NT2/D1 (cell line): ENCODE measurements around the gene AGMO.

Experiments
- DNase-seq: peaks from one replicate; pipeline ENCODE4 v3.0.0-alpha.2; 2011; ENCODE audit warnings: low read depth, low spot score
- H3K27me3 ChIP-seq: 2 replicates; pipeline ENCODE4 v1.6.0; 2011; ENCODE audit warnings: mild to moderate bottlenecking; ENCODE audit not compliant: insufficient read length, insufficient read depth
- H3K36me3 ChIP-seq: 2 replicates; pipeline ENCODE4 v1.6.1; 2011; ENCODE audit warnings: mild to moderate bottlenecking, low read length, mixed read lengths; ENCODE audit not compliant: insufficient read depth, insufficient read length
- H3K4me1 ChIP-seq: 2 replicates; pipeline ENCODE4 v1.5.1; 2011; ENCODE audit not compliant: insufficient read depth, insufficient read length
- H3K4me3 ChIP-seq: 2 replicates; pipeline ENCODE4 v1.5.1; 2011; ENCODE audit warnings: low read depth; ENCODE audit not compliant: insufficient read length
- H3K9ac ChIP-seq: 2 replicates; pipeline ENCODE4 v1.6.0; 2011; ENCODE audit warnings: low read depth; ENCODE audit not compliant: insufficient read length
- H3K9me3 ChIP-seq: 2 replicates; pipeline ENCODE4 v1.5.1; 2011; ENCODE audit warnings: mild to moderate bottlenecking, low read length; ENCODE audit not compliant: insufficient read depth
- SUZ12 ChIP-seq: IDR thresholded peaks from 2 replicates; pipeline ENCODE4 v1.6.1; 2011; ENCODE audit not compliant: insufficient read length, insufficient read depth; ENCODE audit errors: extremely low read depth
- YY1 ChIP-seq: IDR thresholded peaks from 2 replicates; pipeline ENCODE4 v1.6.1; 2011; ENCODE audit not compliant: insufficient read length, insufficient read depth
- ZNF274 ChIP-seq: IDR thresholded peaks from 2 replicates; pipeline ENCODE4 v1.6.1; 2011; ENCODE audit warnings: mild to moderate bottlenecking, low read depth, low read length

The AGMO gene

DNA sequence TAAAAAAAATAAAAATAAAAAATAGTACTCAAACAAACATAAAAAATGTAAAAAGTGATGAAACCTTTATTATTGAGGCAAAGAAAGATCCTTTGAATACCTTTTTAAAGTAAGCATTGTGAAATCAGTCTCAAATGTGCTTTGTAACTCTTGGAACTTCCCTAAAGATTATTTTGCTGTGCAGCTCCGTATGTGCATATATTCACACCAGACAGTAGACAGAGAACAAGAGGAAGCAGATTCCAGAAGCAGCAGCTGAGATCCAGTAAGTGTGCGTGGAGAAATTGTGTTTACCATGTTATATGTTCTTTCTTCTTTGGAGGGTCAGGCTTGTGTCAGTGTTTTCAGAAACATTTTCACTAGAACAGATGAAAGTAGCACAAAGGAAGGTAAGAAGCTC lies 324.9 kb downstream of the AGMO start:
- no peak for DNase-seq
- TF ChIP-seq SUZ12 (no peak), ZNF274 (no peak), YY1 (no peak)
- Histone ChIP-seq H3K9ac (no peak overlapping the region), H3K27me3 (no peaks in the 10 kb centered on the region), H3K4me3 (no peak overlapping the region), H3K36me3 (no peaks in the 10 kb centered on the region), H3K9me3 (no peaks in the 10 kb centered on the region), H3K4me1 (no peaks in the 10 kb centered on the region)

DNA sequence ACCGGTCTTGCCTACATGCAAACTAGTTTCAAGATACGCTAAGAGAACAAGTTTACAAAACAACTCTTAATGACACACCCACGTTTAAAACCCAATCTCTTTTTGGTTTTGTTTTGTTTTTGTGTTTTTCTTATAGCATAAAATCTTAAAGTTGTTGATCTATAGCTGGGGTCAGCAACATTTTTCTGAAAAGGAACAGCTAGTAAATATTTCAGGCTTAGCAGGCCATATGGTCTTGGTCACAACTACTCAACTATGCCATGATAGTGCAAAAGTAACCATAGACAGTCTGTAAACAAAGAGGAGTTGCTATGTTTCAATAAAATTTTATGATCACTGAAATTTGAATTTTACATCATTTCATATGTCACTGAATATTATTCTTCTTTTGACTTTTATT lies 327.4 kb downstream of the AGMO start:
- Histone ChIP-seq H3K36me3 (no peaks in the 10 kb centered on the region), H3K4me1 (no peaks in the 10 kb centered on the region), H3K9me3 (no peaks in the 10 kb centered on the region), H3K9ac (no peak overlapping the region), H3K4me3 (no peak overlapping the region), H3K27me3 (no peaks in the 10 kb centered on the region)
- DNase-seq: no peak
- TF ChIP-seq YY1: no peak
- TF ChIP-seq ZNF274: no peak
- no peak for TF ChIP-seq SUZ12

DNA sequence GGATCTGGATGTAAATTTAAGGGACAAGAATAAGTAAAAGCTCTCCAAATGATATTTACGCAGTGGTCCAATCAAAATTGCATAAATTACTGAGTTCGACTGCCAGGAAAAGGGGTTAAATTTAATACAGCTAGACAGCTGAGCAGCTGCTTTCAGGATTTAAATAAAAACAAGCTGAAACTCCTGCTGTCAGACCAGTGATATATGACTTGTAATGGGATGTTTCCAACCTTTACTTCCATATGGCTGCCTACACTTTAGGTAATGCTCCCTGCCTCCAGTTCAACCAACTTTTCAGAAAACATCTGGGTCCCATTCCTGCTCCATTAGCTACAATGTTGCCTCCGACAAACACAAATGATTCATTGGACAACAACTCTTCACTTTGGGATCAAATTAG lies 333.0 kb downstream of the AGMO start:
- TF ChIP-seq SUZ12: no peak
- TF ChIP-seq ZNF274: no peak
- no peak for TF ChIP-seq YY1
- Histone ChIP-seq H3K9me3 (no peaks in the 10 kb centered on the region), H3K4me3 (no peak overlapping the region), H3K9ac (no peak overlapping the region), H3K36me3 (no peaks in the 10 kb centered on the region), H3K4me1 (no peaks in the 10 kb centered on the region), H3K27me3 (no peaks in the 10 kb centered on the region)
- no peak for DNase-seq

DNA sequence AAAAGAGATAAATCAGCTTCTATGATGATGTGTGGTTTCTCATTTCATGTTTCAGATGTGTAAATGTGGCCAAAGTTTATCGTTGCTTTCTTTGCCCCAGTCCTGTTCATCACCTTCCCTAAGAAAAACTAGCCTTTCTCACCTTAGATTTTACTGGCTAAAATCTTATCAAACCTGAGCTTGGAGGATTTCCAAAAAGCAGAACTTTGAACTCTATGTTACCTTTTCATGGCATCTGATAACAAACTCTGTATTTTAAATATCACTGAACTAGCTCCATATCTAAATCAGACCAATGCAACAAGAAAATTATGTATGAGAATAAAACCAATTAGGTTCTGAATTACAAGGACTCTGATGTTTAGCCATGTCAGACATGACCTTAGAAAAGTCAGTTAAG lies 335.8 kb downstream of the AGMO start:
- Histone ChIP-seq H3K9me3 (no peaks in the 10 kb centered on the region), H3K36me3 (no peaks in the 10 kb centered on the region)
- TF ChIP-seq YY1 (no peak), SUZ12 (no peak), ZNF274 (no peak)

DNA sequence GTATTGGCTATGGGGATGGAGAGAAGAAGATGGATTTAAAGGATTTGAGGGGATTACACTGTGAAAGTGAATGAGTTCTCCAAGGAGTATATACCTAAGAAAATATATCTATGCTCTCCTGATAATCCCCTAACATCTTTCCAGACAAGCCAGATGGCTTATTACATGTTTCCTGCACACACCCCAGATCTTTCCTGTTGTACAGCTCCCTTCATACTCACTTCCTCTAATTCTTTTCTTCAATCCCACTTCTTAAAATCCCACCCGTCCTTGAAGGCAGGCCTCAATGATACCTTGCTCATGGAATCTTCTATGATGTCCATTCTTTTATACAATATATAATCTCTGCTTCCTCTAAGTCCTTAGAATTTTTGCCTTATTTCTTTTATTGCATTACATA lies 342.1 kb downstream of the AGMO start:
- Histone ChIP-seq H3K9me3 (no peaks in the 10 kb centered on the region), H3K36me3 (no peaks in the 10 kb centered on the region), H3K9ac (no peak overlapping the region), H3K4me3 (no peak overlapping the region), H3K4me1 (no peaks in the 10 kb centered on the region), H3K27me3 (no peaks in the 10 kb centered on the region)
- TF ChIP-seq ZNF274: no peak
- no peak for TF ChIP-seq SUZ12
- no peak for TF ChIP-seq YY1
- DNase-seq: no peak

More for the DNA sequence above, 335.8 kb downstream of the AGMO start:
- H3K27me3 ChIP-seq: no peaks in the 10 kb centered on the region
- no peaks in the 10 kb centered on the region for H3K4me1 ChIP-seq
- no peak overlapping the region for H3K4me3 ChIP-seq
- DNase-seq: no peak
- no peak overlapping the region for H3K9ac ChIP-seq

DNA sequence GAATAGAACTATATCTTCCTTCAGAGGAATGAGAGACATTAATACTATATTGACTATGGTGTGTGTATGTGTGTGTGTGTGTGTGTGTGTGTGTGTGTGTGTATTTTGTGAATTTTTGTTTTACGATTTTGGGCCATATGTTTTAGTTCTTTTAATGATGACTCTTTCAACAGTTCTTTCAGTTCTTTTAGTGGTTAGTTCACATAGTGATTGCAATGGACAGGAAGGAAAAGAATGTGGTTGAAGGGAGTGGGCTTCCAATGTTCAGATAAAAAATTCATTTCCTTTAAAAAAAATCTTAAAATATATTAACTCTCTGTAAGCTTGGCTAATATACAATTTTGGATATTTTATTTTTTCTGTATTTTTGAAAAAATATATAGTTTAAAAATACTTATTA lies 343.6 kb downstream of the AGMO start:
- Histone ChIP-seq H3K4me1 (no peaks in the 10 kb centered on the region), H3K27me3 (no peaks in the 10 kb centered on the region), H3K36me3 (no peaks in the 10 kb centered on the region), H3K9ac (no peak overlapping the region), H3K9me3 (no peaks in the 10 kb centered on the region), H3K4me3 (no peak overlapping the region)
- TF ChIP-seq SUZ12 (no peak), YY1 (no peak), ZNF274 (no peak)
- DNase-seq: no peak

DNA sequence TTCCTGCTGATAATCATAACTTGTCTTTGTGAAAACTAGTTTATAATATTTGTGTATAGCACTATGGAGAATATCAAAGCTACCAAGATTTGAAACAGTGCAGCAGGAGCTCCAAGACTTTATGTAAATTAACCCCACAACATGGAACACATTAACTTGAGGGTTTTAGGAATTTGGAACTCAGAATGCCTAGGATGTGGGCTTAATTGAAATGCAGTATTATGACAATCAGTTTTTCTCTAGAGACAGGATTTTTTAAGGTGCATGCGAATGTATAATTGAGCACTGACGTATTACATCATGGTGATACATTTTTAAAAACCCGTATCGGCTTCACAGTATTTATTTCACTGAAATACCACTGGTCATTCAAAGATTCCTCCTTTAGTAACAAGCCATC lies 346.2 kb downstream of the AGMO start:
- no peak for DNase-seq
- Histone ChIP-seq H3K9ac (no peak overlapping the region), H3K36me3 (no peaks in the 10 kb centered on the region), H3K4me1 (no peaks in the 10 kb centered on the region), H3K4me3 (no peak overlapping the region), H3K9me3 (no peaks in the 10 kb centered on the region), H3K27me3 (no peaks in the 10 kb centered on the region)
- TF ChIP-seq YY1 (no peak), ZNF274 (no peak), SUZ12 (no peak)

DNA sequence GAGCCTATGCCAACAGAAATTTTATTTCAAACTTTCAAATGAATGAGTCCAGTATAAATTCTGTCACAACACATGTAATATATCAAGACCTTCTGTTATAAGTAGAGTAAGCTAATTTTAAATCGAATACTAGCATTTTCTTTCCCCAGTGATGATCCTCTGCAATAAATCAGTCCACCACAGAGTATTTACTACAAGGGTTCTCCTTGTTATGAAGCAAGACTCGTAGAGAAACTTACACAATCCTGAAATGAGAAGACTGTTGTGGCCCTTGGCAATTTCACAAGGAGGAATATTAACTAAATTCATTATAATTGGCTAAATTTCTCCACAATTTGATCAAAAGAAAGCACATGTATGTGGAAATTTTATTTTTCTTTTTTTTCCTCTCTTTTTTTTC lies 346.8 kb downstream of the AGMO start:
- no peaks in the 10 kb centered on the region for H3K9me3 ChIP-seq
- no peak overlapping the region for H3K4me3 ChIP-seq
- TF ChIP-seq ZNF274 (no peak), YY1 (no peak), SUZ12 (no peak)
- no peaks in the 10 kb centered on the region for H3K27me3 ChIP-seq
- no peaks in the 10 kb centered on the region for H3K4me1 ChIP-seq
- no peak for DNase-seq
- no peak overlapping the region for H3K9ac ChIP-seq
- H3K36me3 ChIP-seq: no peaks in the 10 kb centered on the region
